ENCODE measurements around the gene KIF9. TPM values are rescaled to one million over a fixed set of nuclear protein-coding genes. Genes with fewer than 3 reads are reported as not detected.

KIF9 gene
- total RNA-seq, 1 experiment from 2014 or later = 13.1 TPM

- Histone ChIP-seq H3K9me2 (ENCODE audit: insufficient read depth) (no peaks in the 10 kb centered on the region), H3K79me2 (ENCODE audit: insufficient read depth, low read length) (peaks cover 34% of the 10 kb centered on the region), H3K9me3 (ENCODE audit: control insufficient read depth in 1 of 2, insufficient read depth in 1 of 2, low read depth in 1 of 2, low read length in 2 of 2) (no peaks in the 10 kb centered on the region), H3K36me3 (ENCODE audit: control insufficient read depth in 1 of 2, insufficient read depth in 2 of 2, low read length in 2 of 2) (0 out of 4 replicates have a peak, but pooled peaks cover 0 to 5% of the 10 kb centered on the region in 2 experiments), H3K4me3 (replicated peaks in 1 of 2; ENCODE audit: low read depth in 1 of 2, low read length in 2 of 2) (no peak overlapping the region), H3K9ac (ENCODE audit: low read length) (no peak overlapping the region), H2AFZ (ENCODE audit: low read depth, low read length, poor library complexity, severe bottlenecking) (no peak overlapping the region), H4K20me1 (ENCODE audit: insufficient read depth) (no peaks in the 10 kb centered on the region), H3K27ac (ENCODE audit: low read depth, low read length) (no peak overlapping the region), H3K27me3 (ENCODE audit: insufficient read depth, low read length) (no peaks in the 10 kb centered on the region), H3K4me2 (ENCODE audit: low read length) (no peak overlapping the region), H3K4me1 (ENCODE audit: control insufficient read depth in 1 of 2, insufficient read depth in 2 of 2, low read length in 2 of 2) (peaks cover 6 to 14% of the 10 kb centered on the region in 2 experiments; a peak in 2 of 4 replicates)
- ChIA-PET POLR2A (no interaction called here), RAD21 (ENCODE audit: low non-redundant PET in 1 of 2, low total read pairs in 2 of 2, uncharacterized antibody in 2 of 2, unreplicated experiment in 2 of 2) (no interaction called here), CTCF (interaction anchor here (1.3 kb wide), 1 partner anchor 14 kb away, joined by 3 read pairs; no protein-coding TSS in a partner anchor)
- no peak for ATAC-seq
- intact Hi-C loops (cut with micrococcal nuclease) = no loop called here
- no peak for DNase-seq (ENCODE audit: low read depth, low spot score)
- TF ChIP-seq POLR2A (IDR thresholded peaks at IDR 0.05; ENCODE audit: borderline replicate concordance, extremely low read depth, insufficient read depth, insufficient read length) (no peak), CBX3 (IDR thresholded peaks at IDR 0.05; ENCODE audit: low read depth) (no peak), EZH2 (IDR thresholded peaks at IDR 0.05) (no peak), CEBPB (IDR thresholded peaks at IDR 0.05; ENCODE audit: low read depth) (no peak), REST (IDR thresholded peaks at IDR 0.05; ENCODE audit: low read depth) (no peak), YY1 (IDR thresholded peaks at IDR 0.05; ENCODE audit: extremely low read depth, insufficient replicate concordance, low read depth, low read length) (no peak), ZBTB33 (IDR thresholded peaks at IDR 0.05; ENCODE audit: extremely low read depth, insufficient replicate concordance, low read length) (no peak), JUND (IDR thresholded peaks at IDR 0.05) (no peak), EZH2phosphoT487 (IDR thresholded peaks at IDR 0.05; ENCODE audit: borderline replicate concordance) (no peak), POLR2AphosphoS5 (IDR thresholded peaks at IDR 0.05; ENCODE audit: low read depth, low read length) (no peak), ELF1 (IDR thresholded peaks at IDR 0.05; ENCODE audit: borderline replicate concordance, low read depth) (no peak), SP1 (IDR thresholded peaks at IDR 0.05; ENCODE audit: low read depth) (no peak), EGR1 (IDR thresholded peaks at IDR 0.05; ENCODE audit: low read depth) (no peak), CTCF (IDR thresholded peaks at IDR 0.05 in 2 of 3, conservative IDR thresholded peaks at IDR 0.05 in 1 of 3; ENCODE audit: borderline replicate concordance in 1 of 3, insufficient read depth in 1 of 3, low read depth in 2 of 3, low read length in 2 of 3) (no peak), MAX (IDR thresholded peaks at IDR 0.05) (no peak), SIN3A (IDR thresholded peaks at IDR 0.05; ENCODE audit: low read depth) (no peak), ZFX (IDR thresholded peaks at IDR 0.05) (no peak)
- BruUV-seq (replicated peaks) = no TSS peak
Measured at GRCh38 chr3:47310391-47310790, 27.8 kb upstream of the KIF9 start.
